ENCODE data around the gene RTKN2.
A peak's percentile ranks its signal among the peaks of the same experiment; 100 is the strongest.
"Not testable (repeated sequence)": the region's sequence is repeated elsewhere in the genome, so short reads cannot be mapped to it uniquely, and the experiment has no call there.

Gene RTKN2, protein sequence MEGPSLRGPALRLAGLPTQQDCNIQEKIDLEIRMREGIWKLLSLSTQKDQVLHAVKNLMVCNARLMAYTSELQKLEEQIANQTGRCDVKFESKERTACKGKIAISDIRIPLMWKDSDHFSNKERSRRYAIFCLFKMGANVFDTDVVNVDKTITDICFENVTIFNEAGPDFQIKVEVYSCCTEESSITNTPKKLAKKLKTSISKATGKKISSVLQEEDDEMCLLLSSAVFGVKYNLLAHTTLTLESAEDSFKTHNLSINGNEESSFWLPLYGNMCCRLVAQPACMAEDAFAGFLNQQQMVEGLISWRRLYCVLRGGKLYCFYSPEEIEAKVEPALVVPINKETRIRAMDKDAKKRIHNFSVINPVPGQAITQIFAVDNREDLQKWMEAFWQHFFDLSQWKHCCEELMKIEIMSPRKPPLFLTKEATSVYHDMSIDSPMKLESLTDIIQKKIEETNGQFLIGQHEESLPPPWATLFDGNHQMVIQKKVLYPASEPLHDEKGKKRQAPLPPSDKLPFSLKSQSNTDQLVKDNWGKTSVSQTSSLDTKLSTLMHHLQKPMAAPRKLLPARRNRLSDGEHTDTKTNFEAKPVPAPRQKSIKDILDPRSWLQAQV

DNA sequence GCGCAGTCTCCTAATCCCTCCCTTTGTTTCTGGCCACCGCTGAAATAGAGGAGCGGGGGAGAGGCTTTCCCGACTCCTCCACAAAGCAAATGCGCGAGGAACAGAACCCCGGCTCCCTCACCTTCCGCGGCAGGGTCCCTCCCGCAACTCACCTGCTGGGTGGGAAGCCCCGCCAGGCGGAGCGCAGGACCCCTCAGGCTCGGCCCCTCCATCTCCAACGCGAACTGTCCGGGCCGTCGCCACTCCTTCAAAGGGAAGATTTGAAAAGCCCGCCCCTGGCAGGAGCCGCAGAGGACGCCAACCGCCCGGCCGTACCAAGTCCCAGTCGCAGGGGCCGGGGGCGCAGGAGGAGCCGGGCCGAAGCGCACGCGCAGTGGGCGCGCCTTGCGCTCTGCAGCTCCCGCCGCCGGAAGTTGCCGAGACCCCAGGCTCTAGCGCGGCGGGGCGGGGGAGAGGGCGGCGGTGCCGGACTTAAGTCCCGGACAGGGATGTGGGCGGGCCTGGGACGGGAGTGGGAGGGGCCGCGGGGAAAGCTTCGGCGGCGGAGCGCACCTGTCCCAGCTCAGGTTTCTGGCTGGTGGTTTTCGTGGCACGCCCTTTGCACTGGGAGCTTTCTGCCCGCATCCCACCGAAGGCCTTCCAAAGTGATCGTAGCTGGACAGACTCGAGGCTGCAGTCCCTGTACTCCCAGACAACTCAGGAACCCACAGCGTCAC is at the start of gene RTKN2:
Gene RTKN2, minus strand, starts transcription at position 446 of the 716 bp plus-strand sequence. Its CDS starts 234 bp downstream, at position 212.
- ATAC-seq: peak; percentile 87 to 92

DNA sequence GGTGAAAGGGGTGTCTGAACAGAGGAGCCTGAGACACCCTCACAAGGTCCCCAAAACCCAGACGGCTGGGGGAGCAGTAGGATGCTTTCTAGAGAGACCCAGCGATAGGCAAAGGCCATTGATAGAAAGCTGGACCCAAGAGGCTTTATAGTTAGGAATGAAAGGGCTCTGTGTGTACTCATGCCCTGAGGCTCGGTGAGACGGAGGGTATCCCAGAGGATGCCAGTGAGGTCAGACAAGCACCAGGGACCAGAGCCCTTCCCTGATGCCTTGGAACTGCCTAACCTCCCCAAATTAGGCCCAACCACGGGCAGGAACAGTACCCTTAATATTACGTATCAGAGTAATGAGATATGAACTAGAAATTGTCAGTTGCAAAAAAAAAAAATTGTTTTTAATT is 48.6 kb upstream of the RTKN2 start:
- no peak for ATAC-seq

DNA sequence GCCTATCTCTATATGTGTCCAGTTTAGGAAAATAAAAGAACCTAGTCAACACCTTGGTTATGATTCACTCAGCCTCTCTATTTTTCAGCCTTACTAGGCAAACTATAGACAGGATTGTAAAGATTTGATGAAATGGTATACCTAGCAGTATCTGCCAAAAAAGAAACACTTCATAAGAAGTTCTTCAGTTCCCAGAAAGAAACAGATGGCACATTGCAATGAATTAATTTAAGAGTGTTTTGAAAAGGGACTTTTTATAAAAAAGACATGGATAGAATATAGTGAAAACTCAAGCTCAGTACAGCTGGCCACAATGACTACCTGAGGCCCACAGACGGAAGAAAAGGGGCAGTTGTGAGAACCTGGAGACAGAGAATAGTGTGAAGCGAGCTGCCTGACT is 40.6 kb upstream of the RTKN2 start:
- ATAC-seq: no peak

DNA sequence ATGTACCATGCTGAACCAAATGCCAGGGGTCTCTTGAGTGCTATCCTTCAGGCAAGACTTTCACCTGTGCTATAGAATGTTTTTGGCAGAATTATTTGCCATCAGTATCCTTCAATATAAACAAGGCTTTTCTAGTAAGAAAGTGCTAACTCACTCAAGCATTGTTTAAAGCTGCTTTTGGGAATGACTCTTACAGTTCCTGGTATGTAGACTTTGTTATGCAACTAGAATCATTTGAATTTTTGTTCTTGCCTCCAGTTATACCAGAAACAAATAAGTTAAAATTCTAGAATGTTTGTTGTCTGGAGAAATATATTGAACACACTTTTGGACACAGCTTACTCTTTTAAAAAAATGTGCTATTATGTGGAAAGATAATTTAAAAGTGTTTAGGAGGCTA is 39.5 kb upstream of the RTKN2 start:
- no peak for ATAC-seq

DNA sequence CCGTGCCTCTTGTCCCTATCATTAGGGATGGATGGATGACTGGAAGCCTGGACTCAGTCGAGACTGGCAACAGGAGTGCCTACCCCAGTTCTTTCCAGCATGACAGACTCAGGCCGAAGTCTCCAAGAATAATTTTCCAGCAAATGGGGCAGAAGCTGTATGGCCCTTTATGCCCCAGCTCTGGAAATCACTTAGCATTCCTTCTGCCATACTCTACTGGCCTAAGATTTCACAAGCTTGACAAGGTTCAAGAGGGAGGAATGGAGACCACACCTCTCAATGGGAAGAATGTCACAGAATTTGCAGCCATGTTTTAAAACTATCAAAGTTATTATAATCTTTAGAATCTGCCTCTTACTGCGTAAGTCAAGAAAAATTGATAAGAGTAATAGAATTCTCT is 39.0 kb upstream of the RTKN2 start:
- no peak for ATAC-seq

DNA sequence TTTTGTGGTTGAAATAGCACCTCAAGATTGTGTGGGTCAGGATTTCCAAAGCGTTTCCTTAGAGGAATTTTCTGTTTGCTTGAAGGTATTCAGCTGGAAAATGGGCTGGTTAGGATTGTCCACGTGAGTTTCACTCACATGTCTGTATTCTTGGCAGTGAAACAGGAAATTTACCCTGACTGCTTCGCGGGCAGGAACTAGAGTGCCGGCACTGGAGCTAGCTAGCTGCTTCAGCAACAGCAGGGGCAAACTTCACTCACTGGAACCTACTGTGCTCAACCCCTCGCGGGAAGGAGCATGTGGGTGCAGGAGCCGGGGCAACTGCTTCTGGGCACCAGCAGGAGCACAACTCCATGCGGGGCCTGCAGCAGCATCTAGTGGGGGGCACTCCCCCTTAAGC is 38.0 kb upstream of the RTKN2 start:
- no peak for ATAC-seq

DNA sequence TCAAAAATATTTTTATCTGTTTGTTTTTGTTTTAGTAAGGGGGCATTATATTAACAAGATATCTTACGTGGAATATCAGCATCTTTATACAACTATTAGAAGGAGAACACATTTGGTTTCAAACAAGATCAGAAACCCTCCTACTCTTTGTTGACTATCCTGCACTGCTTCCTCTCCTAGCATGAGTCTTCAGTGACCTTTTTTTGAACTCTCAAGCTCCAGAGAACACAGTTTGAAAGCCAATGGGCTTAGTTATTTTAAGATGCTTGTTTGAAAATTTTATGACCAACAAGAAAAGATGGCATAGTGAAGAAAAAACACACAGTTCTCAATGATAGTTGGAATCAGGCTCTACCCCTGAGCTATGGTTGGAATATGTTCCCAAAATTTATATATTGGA is 37.2 kb upstream of the RTKN2 start:
- ATAC-seq: no peak

DNA sequence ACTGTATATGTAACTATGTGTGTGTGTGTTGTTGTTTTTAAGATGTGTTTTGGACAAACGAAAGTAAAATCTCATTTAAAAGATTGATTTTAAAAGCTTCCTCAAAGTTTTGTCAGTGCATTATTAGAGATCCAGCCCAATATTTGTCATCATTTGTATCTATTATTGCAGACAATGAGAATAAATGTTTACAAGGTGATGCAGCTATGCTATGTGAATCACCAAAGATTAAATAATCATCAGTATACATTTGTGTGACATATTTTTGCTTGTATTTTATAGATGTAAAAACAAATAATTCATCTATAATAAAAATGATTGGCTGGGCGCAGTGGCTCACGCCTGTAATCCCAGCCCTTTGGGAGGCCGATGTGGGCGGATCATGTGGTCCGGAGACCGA is 35.3 kb upstream of the RTKN2 start:
- ATAC-seq: no peak

DNA sequence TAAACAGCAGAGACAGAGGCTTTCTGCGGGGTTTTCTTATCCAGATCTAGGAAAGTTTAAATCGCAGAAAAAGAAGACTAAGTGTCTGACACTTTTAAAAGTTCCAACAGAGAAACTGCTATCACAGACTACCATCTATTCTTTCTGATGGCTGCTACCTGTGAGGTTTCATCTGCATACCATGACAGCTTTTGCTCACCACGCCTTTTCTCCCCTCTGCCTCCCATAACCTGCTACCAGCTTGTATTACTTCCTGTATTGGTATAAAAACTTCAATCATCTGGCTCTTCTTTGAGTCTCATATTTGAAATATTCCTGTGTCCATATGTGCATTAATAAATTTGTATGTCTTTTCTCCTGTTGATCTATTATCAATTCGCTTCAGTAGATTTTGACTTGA is 34.1 kb upstream of the RTKN2 start:
- ATAC-seq: no peak

DNA sequence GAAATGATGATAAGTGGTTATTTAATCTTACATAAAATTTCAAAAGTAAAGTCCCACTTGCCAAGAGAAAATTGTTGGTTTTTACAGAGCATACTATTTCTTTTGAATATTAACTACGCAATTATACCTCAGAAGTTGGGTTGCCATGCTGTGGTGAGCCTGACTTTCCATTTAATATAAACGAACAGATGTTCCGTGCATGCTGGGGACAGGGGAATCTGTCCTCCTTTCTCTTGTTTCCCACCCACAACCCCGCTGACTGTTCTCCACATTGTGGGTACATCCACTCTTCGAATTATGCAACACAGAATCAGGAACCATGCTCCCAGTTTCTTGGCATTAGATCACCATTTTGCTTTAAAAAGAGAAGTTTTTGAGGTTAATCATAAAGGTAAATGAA is 29.2 kb upstream of the RTKN2 start:
- no peak for ATAC-seq

DNA sequence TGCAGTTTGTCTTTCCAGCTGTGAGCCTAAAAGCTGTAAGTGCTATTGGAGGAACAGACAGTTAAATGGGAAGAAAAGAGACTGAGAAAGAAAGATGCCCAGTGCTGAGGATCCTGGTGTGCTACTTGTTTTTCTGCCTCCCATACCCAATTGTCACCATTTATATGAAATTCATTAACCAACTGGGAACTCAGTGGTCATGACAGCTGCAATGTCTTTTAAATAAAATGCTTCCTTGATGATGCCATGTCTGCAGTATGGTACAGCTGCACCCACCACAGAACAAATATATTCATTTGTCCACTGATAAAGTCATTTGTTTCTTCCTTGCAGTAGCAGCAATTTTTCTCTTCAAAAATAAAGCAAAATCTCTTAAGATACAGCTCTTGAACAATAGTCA is 15.6 kb upstream of the RTKN2 start:
- ATAC-seq: no peak

DNA sequence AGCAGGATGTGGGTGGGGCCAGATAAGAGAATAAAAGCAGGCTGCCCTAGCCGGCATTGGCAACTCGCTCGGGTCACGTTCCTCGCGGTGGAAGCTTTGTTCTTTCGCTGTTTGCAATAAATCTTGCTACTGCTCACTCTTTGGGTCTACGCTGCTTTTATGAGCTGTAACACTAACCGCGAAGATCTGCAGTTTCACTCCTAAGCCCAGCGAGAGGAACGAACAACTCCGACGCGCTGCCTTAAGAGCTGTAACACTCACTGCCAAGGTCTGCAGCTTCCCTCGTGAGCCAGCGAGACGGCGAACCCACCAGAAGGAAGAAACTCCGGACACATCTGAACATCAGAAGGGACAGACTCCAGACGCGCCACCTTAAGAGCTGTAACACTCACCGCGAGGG is 12.7 kb upstream of the RTKN2 start:
- ATAC-seq: not testable (repeated sequence)

DNA sequence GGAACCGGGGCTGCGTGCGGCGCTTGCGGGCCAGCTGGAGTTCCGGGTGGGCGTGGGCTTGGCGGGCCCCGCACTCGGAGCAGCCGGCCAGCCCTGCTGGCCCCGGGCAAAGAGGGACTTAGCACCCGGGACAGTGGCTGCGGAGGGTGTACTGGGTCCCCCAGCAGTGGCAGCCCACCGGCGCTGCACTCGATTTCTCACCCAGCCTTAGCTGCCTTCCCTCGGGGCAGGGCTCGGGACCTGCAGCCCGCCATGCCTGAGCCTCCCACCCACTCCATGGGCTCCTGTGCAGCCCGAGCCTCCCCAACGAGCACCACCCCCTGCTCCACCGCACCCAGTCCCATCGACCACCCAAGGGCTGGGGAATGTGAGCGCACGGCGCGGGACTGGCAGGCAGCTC is 11.7 kb upstream of the RTKN2 start:
- not testable (repeated sequence) for ATAC-seq

DNA sequence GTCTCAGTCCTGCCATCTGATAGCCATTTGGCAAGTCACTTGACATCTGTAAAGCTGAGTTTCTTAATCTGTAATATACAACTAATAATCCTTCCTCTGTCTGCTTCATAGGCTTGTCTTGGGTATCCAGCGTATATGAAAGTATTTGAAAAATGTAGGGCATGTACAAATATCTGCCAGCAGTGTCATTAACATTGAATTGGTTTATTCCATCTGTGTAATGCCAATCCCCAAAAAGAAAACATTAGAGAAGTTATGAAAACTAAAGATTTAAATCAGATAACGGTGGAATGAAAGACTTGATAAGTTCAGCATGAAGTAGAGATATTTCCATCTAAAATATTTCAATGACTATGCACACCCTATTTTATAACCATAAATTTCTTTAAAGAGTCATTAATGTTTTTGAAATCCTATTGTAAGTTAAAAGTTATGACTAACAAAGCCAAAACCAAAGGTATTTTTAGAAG is 9.8 kb upstream of the RTKN2 start:
- ATAC-seq: no peak

DNA sequence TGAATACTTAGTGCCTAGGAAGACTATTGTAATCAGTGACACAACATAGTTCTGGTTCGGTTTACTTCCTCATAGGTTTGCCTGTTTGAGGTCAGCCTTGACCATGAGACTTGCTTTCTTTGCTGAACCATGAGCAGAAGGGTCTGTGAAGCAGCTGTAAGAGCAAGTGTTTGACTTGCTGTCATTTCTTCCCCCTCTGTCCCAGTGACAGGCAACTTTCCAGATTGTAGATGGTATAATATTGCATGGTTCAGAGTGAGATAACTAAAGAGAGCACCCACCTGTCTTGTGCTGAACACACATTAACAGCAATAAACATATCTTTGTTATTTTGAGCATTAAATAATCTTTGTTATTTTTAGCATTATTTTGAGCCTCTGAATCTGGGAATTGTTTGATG is 9.3 kb upstream of the RTKN2 start:
- ATAC-seq: no peak

DNA sequence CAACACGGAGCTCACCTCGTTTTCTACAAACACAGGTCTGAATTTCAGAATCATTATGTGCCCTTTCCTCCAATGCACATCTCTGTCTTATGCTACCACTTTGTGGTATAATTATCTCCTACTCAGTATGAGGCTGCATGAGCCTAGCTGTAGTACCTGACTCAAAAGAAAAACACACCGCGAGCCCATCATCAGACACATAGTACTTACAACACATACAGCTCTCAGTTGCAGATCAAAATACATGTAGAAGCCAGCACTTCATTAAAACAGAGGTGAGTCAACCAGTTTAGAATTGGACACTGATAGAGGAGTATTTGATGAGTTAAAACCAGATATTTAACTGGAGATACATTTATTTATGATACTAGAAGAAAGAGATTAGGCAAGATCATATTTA is 1.4 kb upstream of the RTKN2 start:
- peak in 1 of 2 donors; percentile 32 for ATAC-seq

DNA sequence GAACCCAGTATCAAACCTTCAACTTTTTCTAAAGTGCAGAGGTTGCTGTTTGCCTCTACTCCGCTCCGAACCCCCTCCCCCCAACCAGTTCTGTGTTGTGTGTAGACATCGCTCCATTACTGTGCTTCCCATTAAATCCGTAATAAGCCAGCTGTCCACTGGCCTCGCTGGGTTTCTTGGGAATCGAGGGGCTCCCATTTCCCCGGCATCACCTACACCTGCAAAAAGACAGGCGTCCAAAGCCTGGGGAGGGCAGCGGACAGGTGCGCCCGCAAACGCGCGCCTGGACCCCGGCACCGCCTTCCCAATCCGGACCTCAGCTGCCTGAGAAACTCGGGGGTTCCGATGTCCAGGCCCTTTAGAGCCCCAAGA is 631 bp downstream of the RTKN2 start:
- no peak for ATAC-seq

DNA sequence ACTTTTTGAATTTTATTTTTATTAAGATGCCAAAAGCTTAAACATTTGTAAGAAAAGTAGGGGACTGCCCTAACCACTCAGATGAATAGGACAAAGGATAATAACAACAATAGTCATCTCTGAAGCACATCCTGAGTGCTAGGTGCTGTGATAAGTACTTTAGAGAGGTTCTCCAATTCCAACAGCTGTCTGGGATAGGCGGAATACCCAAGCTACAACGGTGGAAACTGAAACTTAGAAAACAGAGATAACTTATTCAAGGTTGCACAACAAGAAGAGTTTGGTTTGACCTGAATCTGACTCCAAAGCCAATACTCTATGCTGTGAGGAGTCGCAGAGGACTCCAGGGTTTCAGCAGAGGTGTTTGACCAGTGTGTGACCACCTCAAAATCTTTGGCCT is 2.0 kb downstream of the RTKN2 start:
- no peak for ATAC-seq

DNA sequence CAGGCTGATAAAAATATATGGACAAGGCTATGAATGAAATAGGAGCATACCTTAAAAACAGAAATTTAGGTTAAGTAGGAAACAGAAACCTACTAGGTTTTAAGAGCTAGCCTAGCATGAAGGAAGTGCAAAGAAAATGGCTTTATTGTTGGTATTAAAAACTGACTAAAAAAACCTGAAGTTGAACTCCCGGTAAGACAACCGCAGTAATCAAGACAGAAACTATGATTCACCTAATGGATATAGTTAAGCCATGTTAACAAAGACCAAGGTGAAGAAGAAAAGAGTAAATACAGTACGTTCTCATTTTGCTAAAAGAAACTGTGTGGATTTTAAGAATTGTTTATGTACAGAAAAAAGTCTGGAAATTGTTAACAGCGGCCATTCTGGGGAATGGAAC is 2.5 kb downstream of the RTKN2 start:
- ATAC-seq: no peak

DNA sequence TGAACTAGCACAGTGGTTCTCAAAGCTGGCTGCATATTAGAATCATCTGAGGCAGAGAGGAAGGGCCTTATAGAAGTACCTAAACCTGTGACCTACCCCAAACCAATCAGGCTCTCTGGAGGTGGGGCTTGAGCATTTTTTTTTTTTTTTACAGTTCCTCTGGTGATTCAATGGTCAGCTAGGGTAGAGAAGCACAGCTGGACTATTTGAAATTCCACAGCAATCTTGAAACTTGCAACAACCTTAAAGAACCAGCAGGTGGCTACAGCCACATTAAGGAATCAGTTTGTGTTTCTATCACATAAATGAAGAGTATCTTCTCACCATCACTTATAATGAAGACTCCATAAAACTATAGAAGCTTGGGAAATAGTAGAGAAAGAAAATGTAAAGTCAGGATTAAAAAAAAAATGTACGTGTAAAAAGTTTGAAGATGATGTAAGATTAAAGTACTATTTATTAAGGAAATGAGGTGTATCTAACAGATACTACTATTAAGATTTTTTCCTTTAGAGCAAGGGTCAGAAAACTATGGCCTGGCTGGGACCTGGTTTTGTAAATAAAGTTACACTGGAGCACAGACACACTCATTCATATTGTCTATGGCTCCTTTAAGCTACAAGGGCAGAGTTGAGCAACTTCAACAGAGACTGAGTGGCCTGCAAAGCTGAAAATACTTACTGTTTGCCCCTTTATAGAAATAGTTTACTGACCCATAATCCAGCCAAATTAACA is 3.8 kb downstream of the RTKN2 start:
- ATAC-seq: no peak

DNA sequence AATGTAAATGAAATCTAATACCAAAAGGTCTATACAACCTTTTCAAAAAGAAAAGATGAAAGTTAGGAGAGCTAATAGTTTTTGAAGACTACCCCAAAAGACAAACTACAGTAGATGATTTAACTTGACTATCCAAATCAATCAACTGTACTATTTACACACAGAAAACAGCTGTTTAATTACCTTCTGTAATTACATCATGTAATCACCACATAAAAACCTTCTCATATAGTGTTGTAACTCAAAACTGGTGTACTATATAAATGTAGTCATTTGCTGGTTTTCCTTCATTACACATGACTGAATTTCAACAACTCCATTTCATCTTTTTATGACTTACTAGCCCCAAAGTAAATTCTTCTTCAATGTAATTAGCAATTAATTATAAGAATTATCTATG is 4.5 kb downstream of the RTKN2 start:
- ATAC-seq: no peak

DNA sequence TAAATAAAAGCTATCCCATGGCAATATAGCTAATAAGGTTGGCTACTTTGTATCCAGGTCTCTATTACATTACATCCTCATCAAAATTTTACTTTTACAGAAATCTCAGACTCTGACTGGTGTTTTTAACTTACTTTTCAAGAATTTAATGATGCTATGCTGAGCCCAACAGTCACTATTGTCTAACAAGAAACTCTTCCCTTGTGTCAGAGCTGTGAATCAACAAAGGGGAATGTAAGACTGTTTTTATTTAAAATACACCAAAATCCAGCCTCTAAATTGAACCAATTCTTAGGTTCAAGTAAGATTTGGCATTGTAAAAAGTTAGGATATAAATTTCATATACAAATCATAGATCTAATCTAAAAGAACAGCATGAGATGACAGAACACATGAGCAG is 7.0 kb downstream of the RTKN2 start:
- no peak for ATAC-seq

DNA sequence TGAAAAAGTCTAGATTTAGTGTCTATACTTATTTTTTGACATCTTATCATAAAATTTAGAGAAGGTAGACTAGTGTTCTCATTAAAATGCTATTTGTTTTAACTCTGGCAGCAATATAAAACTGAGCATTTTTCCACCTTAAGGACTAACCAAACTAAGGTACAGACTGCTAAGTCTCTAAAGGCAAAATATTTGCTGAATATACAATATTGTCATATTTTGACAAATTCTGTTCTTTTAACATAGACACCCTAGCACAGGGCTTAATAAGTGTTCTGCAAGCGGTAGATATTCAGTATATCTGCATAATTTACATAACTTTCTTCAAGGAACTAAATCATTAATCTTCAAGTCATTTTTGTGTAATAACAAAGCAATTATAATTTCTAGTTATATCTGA is 8.6 kb downstream of the RTKN2 start:
- ATAC-seq: no peak
